Muscle layer of duodenum (tissue), 2 donors: Measurements from ENCODE around the gene OR8S1.
"Not testable (repeated sequence)": the region's sequence is repeated elsewhere in the genome, so short reads cannot be mapped to it uniquely, and the experiment has no call there.

Source experiments
- H3K27ac ChIP-seq: one replicate; pipeline ENCODE4 v1.7.0; 2013; ENCODE audit warnings: mild to moderate bottlenecking, low read length
- H3K27me3 ChIP-seq: one replicate; pipeline ENCODE4 v1.7.0; 2013; ENCODE audit warnings: low read depth, mild to moderate bottlenecking, control low read depth, low read length
- H3K36me3 ChIP-seq, 2 donors: one replicate each; pipeline ENCODE4 v1.7.0; 2013; ENCODE audit warnings: low read length in 2 of 2, control low read depth in 1 of 2, mild to moderate bottlenecking in 1 of 2; ENCODE audit not compliant: insufficient read depth in 2 of 2, control insufficient read depth in 1 of 2
- H3K4me1 ChIP-seq, 2 donors: one replicate each; pipeline ENCODE4 v1.7.0; 2013; ENCODE audit warnings: low read length in 2 of 2, mild to moderate bottlenecking in 2 of 2, control low read depth in 1 of 2, moderate library complexity in 1 of 2; ENCODE audit not compliant: insufficient read depth in 2 of 2, control insufficient read depth in 1 of 2
- H3K4me3 ChIP-seq, 2 donors: one replicate each; pipeline ENCODE4 v1.7.0; 2013; ENCODE audit warnings: low read length in 2 of 2, low read depth in 1 of 2, mild to moderate bottlenecking in 1 of 2
- H3K9me3 ChIP-seq, 2 donors: one replicate each; pipeline ENCODE4 v1.7.0; 2013; ENCODE audit warnings: low read length in 2 of 2, control low read depth in 1 of 2, mild to moderate bottlenecking in 1 of 2; ENCODE audit not compliant: control insufficient read depth in 1 of 2
- donor health status: healthy.

Gene OR8S1

GRCh38 chr12:48514728-48515127, 10.7 kb upstream of the OR8S1 start:
- Histone ChIP-seq H3K4me1 (no peaks in the 10 kb centered on the region), H3K36me3 (no peaks in the 10 kb centered on the region), H3K4me3 (no peak overlapping the region), H3K9me3 (peaks cover 0 to 3% of the 10 kb centered on the region in 2 donors), H3K27me3 (no peaks in the 10 kb centered on the region), H3K27ac (no peak overlapping the region)

GRCh38 chr12:48520381-48520780, 5.1 kb upstream of the OR8S1 start:
- not testable (repeated sequence) for H3K4me3 ChIP-seq, H3K9me3 ChIP-seq, H3K4me1 ChIP-seq, H3K27ac ChIP-seq, H3K27me3 ChIP-seq, H3K36me3 ChIP-seq

- Histone ChIP-seq H3K9me3 (no peaks in the 10 kb centered on the region), H3K4me1 (no peaks in the 10 kb centered on the region), H3K36me3 (no peaks in the 10 kb centered on the region), H3K27me3 (no peaks in the 10 kb centered on the region), H3K27ac (no peak overlapping the region), H3K4me3 (no peak overlapping the region)
These were observed 2.6 kb downstream of the OR8S1 start for GRCh38 chr12:48527891-48528670.

- no peaks in the 10 kb centered on the region for H3K36me3 ChIP-seq
- H3K27me3 ChIP-seq: no peaks in the 10 kb centered on the region
- no peak overlapping the region for H3K4me3 ChIP-seq
- no peaks in the 10 kb centered on the region for H3K4me1 ChIP-seq
- H3K9me3 ChIP-seq: peaks cover 0 to 6% of the 10 kb centered on the region in 2 donors
- H3K27ac ChIP-seq: no peak overlapping the region
These were observed 7.2 kb downstream of the OR8S1 start for GRCh38 chr12:48532601-48533000.

GRCh38 chr12:48536602-48537001, 11.2 kb downstream of the OR8S1 start:
- Histone ChIP-seq H3K27ac (no peak overlapping the region), H3K27me3 (no peaks in the 10 kb centered on the region), H3K4me1 (no peaks in the 10 kb centered on the region), H3K36me3 (no peaks in the 10 kb centered on the region), H3K4me3 (no peak overlapping the region), H3K9me3 (peaks cover 0 to 6% of the 10 kb centered on the region in 2 donors)

- no peaks in the 10 kb centered on the region for H3K27me3 ChIP-seq
- H3K36me3 ChIP-seq: no peaks in the 10 kb centered on the region
- H3K9me3 ChIP-seq: no peaks in the 10 kb centered on the region
- H3K4me1 ChIP-seq: no peaks in the 10 kb centered on the region
- no peak overlapping the region for H3K4me3 ChIP-seq
- H3K27ac ChIP-seq: no peak overlapping the region
These were observed 17.0 kb downstream of the OR8S1 start for GRCh38 chr12:48542300-48542928.

GRCh38 chr12:48545833-48546469, 20.5 kb downstream of the OR8S1 start:
- H3K27ac ChIP-seq: no peak overlapping the region
- no peaks in the 10 kb centered on the region for H3K27me3 ChIP-seq
- H3K36me3 ChIP-seq: no peaks in the 10 kb centered on the region
- H3K9me3 ChIP-seq: no peaks in the 10 kb centered on the region
- H3K4me3 ChIP-seq: no peak overlapping the region
- H3K4me1 ChIP-seq: no peaks in the 10 kb centered on the region

GRCh38 chr12:48547012-48547411, 21.6 kb downstream of the OR8S1 start:
- H3K27ac ChIP-seq, H3K9me3 ChIP-seq, H3K4me3 ChIP-seq, H3K36me3 ChIP-seq, H3K4me1 ChIP-seq, H3K27me3 ChIP-seq: not testable (repeated sequence)

GRCh38 chr12:48551636-48552035, 26.2 kb downstream of the OR8S1 start:
- H3K4me1 ChIP-seq, H3K27ac ChIP-seq, H3K36me3 ChIP-seq, H3K9me3 ChIP-seq, H3K27me3 ChIP-seq, H3K4me3 ChIP-seq: not testable (repeated sequence)

GRCh38 chr12:48553666-48554343, 28.4 kb downstream of the OR8S1 start:
- H3K4me3 ChIP-seq, H3K27me3 ChIP-seq, H3K27ac ChIP-seq, H3K4me1 ChIP-seq, H3K9me3 ChIP-seq, H3K36me3 ChIP-seq: not testable (repeated sequence)

GRCh38 chr12:48556631-48557030, 31.2 kb downstream of the OR8S1 start:
- H3K4me1 ChIP-seq: no peaks in the 10 kb centered on the region
- H3K9me3 ChIP-seq: no peaks in the 10 kb centered on the region
- no peak overlapping the region for H3K27ac ChIP-seq
- H3K27me3 ChIP-seq: no peaks in the 10 kb centered on the region
- H3K4me3 ChIP-seq: no peak overlapping the region
- no peaks in the 10 kb centered on the region for H3K36me3 ChIP-seq
